HepG2 (cell line): ENCODE measurements around the gene RABGAP1. TPM values are rescaled to one million over a fixed set of nuclear protein-coding genes. Genes with fewer than 3 reads are reported as not detected.

Source experiments
- CCAR2 ChIP-seq: fragments of 200-400 bp; formaldehyde crosslinking; optimal IDR thresholded peaks from 2 replicates; pipeline ENCODE3; 2018; ENCODE audit warnings: low read depth, mild to moderate bottlenecking, low read length, moderate library complexity
- GATAD1 ChIP-seq: IDR thresholded peaks from 2 replicates; pipeline ENCODE4 v1.6.1; 2016; ENCODE audit warnings: missing genetic modification reagents, missing compliant biosample characterization
- HNRNPH1 ChIP-seq: fragments of 200-400 bp; formaldehyde crosslinking; optimal IDR thresholded peaks from 2 replicates; pipeline ENCODE3; 2017; ENCODE audit warnings: mild to moderate bottlenecking, low read depth, low read length
- JARID2 ChIP-seq: sonication (generic); formaldehyde crosslinking; IDR thresholded peaks from 2 replicates; pipeline ENCODE4 v1.8.1; 2023; ENCODE audit warnings: missing genetic modification reagents, inconsistent platforms; ENCODE audit not compliant: insufficient replicate concordance
- NFYB ChIP-seq: sonication (generic); formaldehyde crosslinking; IDR thresholded peaks from 2 replicates; pipeline ENCODE4 v1.4.0; 2020; ENCODE audit warnings: missing genetic modification reagents
- ZMYM3 ChIP-seq: sonication (generic); formaldehyde crosslinking; IDR thresholded peaks from 2 replicates; pipeline ENCODE4 v1.5.1; 2020; ENCODE audit warnings: mild to moderate bottlenecking, missing genetic modification reagents
- ZNF335 ChIP-seq: sonication (generic); formaldehyde crosslinking; IDR thresholded peaks from 2 replicates; pipeline ENCODE4 v1.4.0; 2020; ENCODE audit warnings: missing genetic modification reagents
- polyA plus RNA-seq, 8 experiments: library from polyadenylated mRNA; depleted of rRNA in 3 of 8; stranded (reverse) in 7 of 8; unstranded in 1 of 8; fragments of >200 nt; fragmentation: Illumina TruSeq in 4 of 8; extraction: Trizol in 4 of 8; gene quantifications; 2 replicates each; pipeline versions ENCODE4 v1.2.1 to v1.2.3, GENCODE V29; 2011 to 2016; ENCODE audit warnings: low read depth in 4 of 8, missing spikeins in 1 of 8, mixed read lengths in 1 of 8; ENCODE audit not compliant: insufficient read depth in 1 of 8
- total RNA-seq, 5 experiments: library from RNA; depleted of rRNA; stranded (reverse); fragments of >200 nt; fragmentation: Illumina TruSeq; extraction: Trizol; gene quantifications; 2 replicates each; pipeline ENCODE4 v1.2.3, GENCODE V29; 2016; ENCODE audit warnings: low read depth in 1 of 5
- TF ChIP-seq, protein P1 (sequence below), 2 experiments: sonication (generic) in 1 of 2; formaldehyde crosslinking in 1 of 2; IDR thresholded peaks; 2 replicates each; pipeline versions ENCODE4 v1.6.1 to v1.9.0; 2014 to 2022; ENCODE audit warnings: antibody characterized with exemption in 1 of 2, borderline replicate concordance in 1 of 2, inconsistent platforms in 1 of 2, low read depth in 1 of 2, missing genetic modification reagents in 1 of 2
- TF ChIP-seq, protein P2 (sequence below): sonication (generic); formaldehyde crosslinking; IDR thresholded peaks from 2 replicates; pipeline ENCODE4 v1.8.0; 2023; ENCODE audit warnings: mild to moderate bottlenecking, missing genetic modification reagents
- TF ChIP-seq, protein P3 (sequence below): sonication (generic); formaldehyde crosslinking; IDR thresholded peaks from 2 replicates; pipeline ENCODE4 v1.5.0; 2020; ENCODE audit warnings: mild to moderate bottlenecking, missing genetic modification reagents, borderline replicate concordance

The RABGAP1 gene
- total and polyA plus RNA-seq, 2 of the 13 experiments (the other 11 are each of a cell fraction or from before 2014, with no cell fraction given) = 19.1 to 19.3 TPM

DNA sequence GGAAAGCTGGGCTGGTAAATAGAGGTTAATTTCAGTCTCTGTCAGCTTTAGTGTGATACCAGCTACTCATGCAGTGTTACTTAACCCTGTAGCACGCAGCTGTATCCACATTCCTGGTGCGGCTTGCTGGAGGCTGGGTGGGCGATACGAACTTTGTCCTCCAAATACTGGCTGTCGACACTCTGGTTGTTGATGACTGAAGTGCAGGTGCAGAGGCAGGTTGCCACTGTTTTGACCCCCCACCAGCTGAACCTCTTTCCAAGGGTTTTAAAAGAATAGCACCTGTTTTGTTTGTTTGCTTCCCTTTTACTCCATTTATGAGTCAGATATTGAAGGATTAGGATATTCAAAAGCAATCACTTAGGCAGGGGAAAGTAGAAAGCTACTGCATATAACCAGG lies 4.4 kb upstream of the RABGAP1 start (continued):
- TF ChIP-seq, protein P1, sequence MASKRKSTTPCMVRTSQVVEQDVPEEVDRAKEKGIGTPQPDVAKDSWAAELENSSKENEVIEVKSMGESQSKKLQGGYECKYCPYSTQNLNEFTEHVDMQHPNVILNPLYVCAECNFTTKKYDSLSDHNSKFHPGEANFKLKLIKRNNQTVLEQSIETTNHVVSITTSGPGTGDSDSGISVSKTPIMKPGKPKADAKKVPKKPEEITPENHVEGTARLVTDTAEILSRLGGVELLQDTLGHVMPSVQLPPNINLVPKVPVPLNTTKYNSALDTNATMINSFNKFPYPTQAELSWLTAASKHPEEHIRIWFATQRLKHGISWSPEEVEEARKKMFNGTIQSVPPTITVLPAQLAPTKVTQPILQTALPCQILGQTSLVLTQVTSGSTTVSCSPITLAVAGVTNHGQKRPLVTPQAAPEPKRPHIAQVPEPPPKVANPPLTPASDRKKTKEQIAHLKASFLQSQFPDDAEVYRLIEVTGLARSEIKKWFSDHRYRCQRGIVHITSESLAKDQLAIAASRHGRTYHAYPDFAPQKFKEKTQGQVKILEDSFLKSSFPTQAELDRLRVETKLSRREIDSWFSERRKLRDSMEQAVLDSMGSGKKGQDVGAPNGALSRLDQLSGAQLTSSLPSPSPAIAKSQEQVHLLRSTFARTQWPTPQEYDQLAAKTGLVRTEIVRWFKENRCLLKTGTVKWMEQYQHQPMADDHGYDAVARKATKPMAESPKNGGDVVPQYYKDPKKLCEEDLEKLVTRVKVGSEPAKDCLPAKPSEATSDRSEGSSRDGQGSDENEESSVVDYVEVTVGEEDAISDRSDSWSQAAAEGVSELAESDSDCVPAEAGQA (IDR thresholded peaks at IDR 0.05; ENCODE audit: low read depth) = no peak
- TF ChIP-seq, protein P1 (CRISPR knock-in tag; IDR thresholded peaks at IDR 0.05; ENCODE audit: borderline replicate concordance) = no peak
- TF ChIP-seq CCAR2 (no peak), HNRNPH1 (no peak), NFYB (CRISPR knock-in tag) (no peak), ZNF335 (no peak), ZMYM3 (peak; percentile 63; the same call in 1 of the 2 replicates), GATAD1 (CRISPR knock-in tag) (peak; percentile 56; the same call in 1 of the 2 replicates), JARID2 (CRISPR knock-in tag) (no peak)
- TF ChIP-seq, protein P2, sequence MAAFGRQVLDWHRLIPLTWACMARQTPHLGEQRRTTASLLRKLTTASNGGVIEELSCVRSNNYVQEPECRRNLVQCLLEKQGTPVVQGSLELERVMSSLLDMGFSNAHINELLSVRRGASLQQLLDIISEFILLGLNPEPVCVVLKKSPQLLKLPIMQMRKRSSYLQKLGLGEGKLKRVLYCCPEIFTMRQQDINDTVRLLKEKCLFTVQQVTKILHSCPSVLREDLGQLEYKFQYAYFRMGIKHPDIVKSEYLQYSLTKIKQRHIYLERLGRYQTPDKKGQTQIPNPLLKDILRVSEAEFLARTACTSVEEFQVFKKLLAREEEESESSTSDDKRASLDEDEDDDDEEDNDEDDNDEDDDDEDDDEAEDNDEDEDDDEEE (CRISPR knock-in tag) = no peak
- TF ChIP-seq, protein P3, sequence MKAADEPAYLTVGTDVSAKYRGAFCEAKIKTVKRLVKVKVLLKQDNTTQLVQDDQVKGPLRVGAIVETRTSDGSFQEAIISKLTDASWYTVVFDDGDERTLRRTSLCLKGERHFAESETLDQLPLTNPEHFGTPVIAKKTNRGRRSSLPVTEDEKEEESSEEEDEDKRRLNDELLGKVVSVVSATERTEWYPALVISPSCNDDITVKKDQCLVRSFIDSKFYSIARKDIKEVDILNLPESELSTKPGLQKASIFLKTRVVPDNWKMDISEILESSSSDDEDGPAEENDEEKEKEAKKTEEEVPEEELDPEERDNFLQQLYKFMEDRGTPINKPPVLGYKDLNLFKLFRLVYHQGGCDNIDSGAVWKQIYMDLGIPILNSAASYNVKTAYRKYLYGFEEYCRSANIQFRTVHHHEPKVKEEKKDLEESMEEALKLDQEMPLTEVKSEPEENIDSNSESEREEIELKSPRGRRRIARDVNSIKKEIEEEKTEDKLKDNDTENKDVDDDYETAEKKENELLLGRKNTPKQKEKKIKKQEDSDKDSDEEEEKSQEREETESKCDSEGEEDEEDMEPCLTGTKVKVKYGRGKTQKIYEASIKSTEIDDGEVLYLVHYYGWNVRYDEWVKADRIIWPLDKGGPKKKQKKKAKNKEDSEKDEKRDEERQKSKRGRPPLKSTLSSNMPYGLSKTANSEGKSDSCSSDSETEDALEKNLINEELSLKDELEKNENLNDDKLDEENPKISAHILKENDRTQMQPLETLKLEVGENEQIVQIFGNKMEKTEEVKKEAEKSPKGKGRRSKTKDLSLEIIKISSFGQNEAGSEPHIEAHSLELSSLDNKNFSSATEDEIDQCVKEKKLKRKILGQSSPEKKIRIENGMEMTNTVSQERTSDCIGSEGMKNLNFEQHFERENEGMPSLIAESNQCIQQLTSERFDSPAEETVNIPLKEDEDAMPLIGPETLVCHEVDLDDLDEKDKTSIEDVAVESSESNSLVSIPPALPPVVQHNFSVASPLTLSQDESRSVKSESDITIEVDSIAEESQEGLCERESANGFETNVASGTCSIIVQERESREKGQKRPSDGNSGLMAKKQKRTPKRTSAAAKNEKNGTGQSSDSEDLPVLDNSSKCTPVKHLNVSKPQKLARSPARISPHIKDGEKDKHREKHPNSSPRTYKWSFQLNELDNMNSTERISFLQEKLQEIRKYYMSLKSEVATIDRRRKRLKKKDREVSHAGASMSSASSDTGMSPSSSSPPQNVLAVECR (CRISPR knock-in tag) = peak; percentile 61; the same call in 1 of the 2 replicates
